GM23338 (cell line): ENCODE measurements around the gene POU3F2. TPM values are rescaled to one million over a fixed set of nuclear protein-coding genes. Genes with fewer than 3 reads are reported as not detected.

Source experiments
- ATAC-seq: fragments of 200-7000 bp; cut with Tn5 transposase; 3 replicates; pipeline ENCODE4 v1.9.1; 2020
- DNase-seq: peaks from one replicate; pipeline ENCODE4 v3.0.0-alpha.2; 2015; ENCODE audit warnings: low spot score
- H2AFZ ChIP-seq: fragments of 200-600 bp; sonication (generic); 2 replicates; pipeline ENCODE4 v1.8.0; 2016; ENCODE audit warnings: antibody characterized with exemption, mild to moderate bottlenecking, moderate library complexity
- H3F3A ChIP-seq: fragments of 200-600 bp; sonication (generic); replicated peaks from 2 replicates; pipeline ENCODE4 v1.8.0; 2017; ENCODE audit warnings: antibody characterized with exemption, mixed run types, low read depth
- H3K27ac ChIP-seq: fragments of 200-600 bp; sonication (generic); 2 replicates; pipeline ENCODE4 v1.6.1; 2016; ENCODE audit warnings: low read depth
- H3K27me3 ChIP-seq: fragments of 200-600 bp; sonication (generic); 2 replicates; pipeline ENCODE4 v1.8.0; 2016; ENCODE audit warnings: mild to moderate bottlenecking, mixed run types, moderate library complexity; ENCODE audit not compliant: insufficient read depth
- H3K36me3 ChIP-seq: fragments of 200-600 bp; sonication (generic); 2 replicates; pipeline ENCODE4 v1.8.0; 2016; ENCODE audit warnings: mild to moderate bottlenecking; ENCODE audit not compliant: insufficient read depth
- H3K4me1 ChIP-seq: fragments of 200-600 bp; sonication (generic); 2 replicates; pipeline ENCODE4 v1.8.0; 2016; ENCODE audit warnings: mild to moderate bottlenecking, moderate library complexity; ENCODE audit not compliant: insufficient read depth
- H3K4me2 ChIP-seq: fragments of 200-600 bp; sonication (generic); 2 replicates; pipeline ENCODE4 v1.7.1; 2017; ENCODE audit warnings: mixed run types
- H3K4me3 ChIP-seq: fragments of 200-600 bp; sonication (generic); 2 replicates; pipeline ENCODE4 v1.6.1; 2016; ENCODE audit warnings: mixed run types
- H3K79me2 ChIP-seq: fragments of 200-600 bp; sonication (generic); replicated peaks from 2 replicates; pipeline ENCODE4 v1.8.0; 2017; ENCODE audit warnings: mild to moderate bottlenecking; ENCODE audit not compliant: insufficient read depth
- H3K9me2 ChIP-seq: fragments of 200-600 bp; sonication (generic); 2 replicates; pipeline ENCODE4 v1.8.0; 2017; ENCODE audit not compliant: insufficient read depth
- H4K20me1 ChIP-seq: fragments of 200-600 bp; sonication (generic); replicated peaks from 2 replicates; pipeline ENCODE4 v1.8.0; 2017; ENCODE audit warnings: mild to moderate bottlenecking; ENCODE audit not compliant: insufficient read depth
- H3K27ac Mint-ChIP-seq: 2 replicates; pipeline ENCODE4 v1.8.0; 2020; ENCODE audit warnings: inconsistent platforms, mild to moderate bottlenecking, moderate library complexity, mixed read lengths
- H3K27me3 Mint-ChIP-seq: 3 replicates; pipeline ENCODE4 v1.8.0; 2022; ENCODE audit warnings: low read depth, mild to moderate bottlenecking, moderate library complexity, mixed read lengths, inconsistent platforms; ENCODE audit not compliant: insufficient read depth, poor library complexity
- H3K36me3 Mint-ChIP-seq: 3 replicates; pipeline ENCODE4 v1.8.0; 2021; ENCODE audit warnings: low read depth, mild to moderate bottlenecking, inconsistent platforms, moderate library complexity, mixed read lengths
- H3K4me1 Mint-ChIP-seq: 3 replicates; pipeline ENCODE4 v1.8.0; 2020; ENCODE audit warnings: mild to moderate bottlenecking, inconsistent platforms, mixed read lengths
- H3K4me3 Mint-ChIP-seq: 3 replicates; pipeline ENCODE4 v1.8.0; 2021; ENCODE audit warnings: moderate library complexity, mild to moderate bottlenecking, inconsistent platforms, mixed read lengths
- H3K9me3 Mint-ChIP-seq: 3 replicates; pipeline ENCODE4 v1.8.0; 2020; ENCODE audit warnings: moderate library complexity, mild to moderate bottlenecking, inconsistent platforms, mixed read lengths
- EZH2 ChIP-seq: fragments of 200-600 bp; sonication (generic); IDR thresholded peaks from one replicate; pipeline ENCODE4 v1.8.0; 2017; ENCODE audit warnings: antibody characterized with exemption, mild to moderate bottlenecking, low read depth; ENCODE audit not compliant: unreplicated experiment
- JUNB ChIP-seq: IDR thresholded peaks from one replicate; pipeline ENCODE4 v1.6.1; 2016; ENCODE audit warnings: antibody characterized with exemption; ENCODE audit not compliant: unreplicated experiment
- ZNF462 ChIP-seq: fragments of 250-450 bp; sonication (Bioruptor Pico); IDR thresholded peaks from 2 replicates; pipeline ENCODE4 v1.5.0; 2020; ENCODE audit warnings: mild to moderate bottlenecking, moderate library complexity
- polyA plus RNA-seq: library from polyadenylated mRNA; unstranded; fragments of >200 nt; fragmentation: Nextera tagmentation; extraction: Ambion mirVana; gene quantifications from 2 replicates; pipeline ENCODE4 v1.2.1, GENCODE V29; 2016
- total RNA-seq: library from RNA; depleted of rRNA; stranded (reverse); fragments of >200 nt; shearing (Covaris generic); gene quantifications from 2 replicates; pipeline ENCODE4 v1.2.3, GENCODE V29; 2014

POU3F2 gene
- total and polyA plus RNA-seq, 2 experiments from 2014 or later, result 0.26 to 0.76 TPM

DNA sequence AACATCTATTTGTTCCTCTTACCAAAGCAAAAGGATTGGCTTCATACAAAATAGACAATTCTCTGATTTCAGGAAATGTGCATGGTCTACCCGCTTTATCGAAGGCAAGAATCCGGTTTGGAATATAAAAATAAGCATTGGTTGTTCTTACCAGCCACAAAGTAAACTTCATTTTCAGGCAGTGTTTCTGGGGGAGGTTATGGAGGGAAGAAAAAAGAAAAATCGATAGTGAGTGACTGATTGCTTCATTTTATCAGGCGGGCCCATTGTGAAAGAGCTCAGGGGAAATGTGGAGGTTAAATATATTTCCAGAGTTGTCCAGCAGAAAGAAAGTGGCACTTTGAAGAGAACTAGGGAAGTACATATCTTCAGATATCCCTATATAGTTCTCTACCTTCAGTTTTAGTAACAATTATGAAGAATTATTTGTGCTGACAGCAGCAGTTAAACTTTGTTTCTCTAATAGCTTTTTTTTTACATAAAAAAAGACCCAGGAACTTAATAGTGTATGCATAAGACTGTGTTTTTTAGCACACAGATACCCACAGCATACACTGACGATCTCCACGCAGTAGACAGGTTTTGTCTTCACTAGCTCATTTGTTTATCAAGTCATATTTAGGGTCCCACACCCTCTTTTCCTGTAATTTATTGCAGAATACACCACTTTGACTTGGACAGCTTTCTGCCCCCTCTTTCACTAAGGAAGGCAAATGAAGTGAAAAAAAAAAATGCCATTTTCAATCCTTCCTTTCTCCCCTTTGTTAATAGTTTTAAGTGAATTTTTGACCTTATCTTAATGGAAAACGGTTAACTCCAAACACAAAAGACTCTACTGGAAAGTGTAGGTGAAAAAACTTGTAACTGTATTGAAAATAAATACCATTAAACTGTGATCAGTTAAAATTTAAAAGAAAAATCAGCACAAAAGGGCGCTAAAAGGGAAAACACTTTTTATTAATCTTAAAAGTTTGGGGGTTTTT is 2.9 kb downstream of the POU3F2 start:
- H3K4me1 Mint-ChIP-seq, result peaks cover 49% of the 10 kb centered on the region

GRCh38 chr6:98838032-98838431 is 3.7 kb downstream of the POU3F2 start:
- no peak overlapping the region for H3K27ac ChIP-seq
- peaks cover 89% of the 10 kb centered on the region for H3K27me3 Mint-ChIP-seq
- H3K9me2 ChIP-seq, result no peaks in the 10 kb centered on the region
- H3K79me2 ChIP-seq, result no peaks in the 10 kb centered on the region
- H3K9me3 Mint-ChIP-seq, result no peaks in the 10 kb centered on the region; the same call in 1 of the 3 replicates
- ATAC-seq, result no peak
- H3K4me1 ChIP-seq, result peaks cover 67% of the 10 kb centered on the region
- no peak overlapping the region for H3K4me3 ChIP-seq
- H3K4me1 Mint-ChIP-seq, result peaks cover 49% of the 10 kb centered on the region
- no peak overlapping the region for H3K27ac Mint-ChIP-seq
- no peak overlapping the region for H3K4me3 Mint-ChIP-seq
- H3K36me3 ChIP-seq, result no peaks in the 10 kb centered on the region
- H3K36me3 Mint-ChIP-seq, result no peaks in the 10 kb centered on the region
- H3K4me2 ChIP-seq, result peak overlapping the region; percentile 79; the same call in 1 of the 2 replicates
- H3K27me3 ChIP-seq, result peaks cover 96% of the 10 kb centered on the region
- H3F3A ChIP-seq, result peaks cover 21% of the 10 kb centered on the region
- no peak overlapping the region for H2AFZ ChIP-seq
- DNase-seq, result no peak
- TF ChIP-seq EZH2, result peak; percentile 22
- no peak for TF ChIP-seq ZNF462
- no peaks in the 10 kb centered on the region for H4K20me1 ChIP-seq

More for the DNA sequence above, 2.9 kb downstream of the POU3F2 start:
- peaks cover 96% of the 10 kb centered on the region for H3K27me3 ChIP-seq
- H3F3A ChIP-seq, result peaks cover 21% of the 10 kb centered on the region
- TF ChIP-seq EZH2 (peak; percentile 61), JUNB (no peak)
- no peaks in the 10 kb centered on the region for H3K9me2 ChIP-seq
- Mint-ChIP-seq H3K4me3 (peak overlapping the region; percentile 28), H3K36me3 (no peaks in the 10 kb centered on the region), H3K27ac (no peak overlapping the region), H3K9me3 (no peaks in the 10 kb centered on the region; the same call in 1 of the 3 replicates), H3K27me3 (peaks cover 89% of the 10 kb centered on the region)
- H3K4me3 ChIP-seq, result peak overlapping the region; percentile 59
- H3K4me2 ChIP-seq, result peak overlapping the region; percentile 79
- no peaks in the 10 kb centered on the region; the same call in 1 of the 2 replicates for H4K20me1 ChIP-seq
- ATAC-seq, result no peak
- H3K4me1 ChIP-seq, result peaks cover 69% of the 10 kb centered on the region
- no peaks in the 10 kb centered on the region for H3K79me2 ChIP-seq
- no peaks in the 10 kb centered on the region for H3K36me3 ChIP-seq
- DNase-seq, result no peak
- H3K27ac ChIP-seq, result no peak overlapping the region
- H2AFZ ChIP-seq, result no peak overlapping the region
